GM12891 (cell line): Measurements from ENCODE around the gene CD2BP2.
A peak's percentile ranks its signal among the peaks of the same experiment; 100 is the strongest.

ENCODE experiments used
- DNase-seq: peaks from one replicate; pipeline ENCODE4 v3.0.0; 2011; ENCODE audit warnings: low spot score; ENCODE audit not compliant: insufficient read length
- FAIRE-seq: peaks from 2 replicates; lab custom pipeline; 2011; peaks lifted over from hg19 to GRCh38; lab: Jason Lieb, UNC
- PAX5 ChIP-seq: IDR thresholded peaks from 2 replicates; pipeline ENCODE4 v1.6.1; 2011; ENCODE audit warnings: low read length, moderate library complexity, mild to moderate bottlenecking; ENCODE audit not compliant: insufficient read depth, severe bottlenecking
- POLR2A ChIP-seq: IDR thresholded peaks from 2 replicates; pipeline ENCODE4 v1.6.1; 2011; ENCODE audit warnings: low read depth, low read length, control low read depth
- POLR2AphosphoS5 ChIP-seq: IDR thresholded peaks from 2 replicates; pipeline ENCODE4 v1.6.1; 2011; ENCODE audit warnings: low read depth, low read length, control low read depth
- POU2F2 ChIP-seq: IDR thresholded peaks from 2 replicates; pipeline ENCODE4 v1.6.1; 2011; ENCODE audit warnings: low read depth, mild to moderate bottlenecking, control low read depth, low read length, moderate library complexity
- SPI1 ChIP-seq: IDR thresholded peaks from 2 replicates; pipeline ENCODE4 v1.6.1; 2011; ENCODE audit warnings: low read depth, low read length, control low read depth
- TAF1 ChIP-seq: IDR thresholded peaks from 2 replicates; pipeline ENCODE4 v1.6.1; 2011; ENCODE audit warnings: low read depth, low read length, control low read depth

The CD2BP2 gene

DNA sequence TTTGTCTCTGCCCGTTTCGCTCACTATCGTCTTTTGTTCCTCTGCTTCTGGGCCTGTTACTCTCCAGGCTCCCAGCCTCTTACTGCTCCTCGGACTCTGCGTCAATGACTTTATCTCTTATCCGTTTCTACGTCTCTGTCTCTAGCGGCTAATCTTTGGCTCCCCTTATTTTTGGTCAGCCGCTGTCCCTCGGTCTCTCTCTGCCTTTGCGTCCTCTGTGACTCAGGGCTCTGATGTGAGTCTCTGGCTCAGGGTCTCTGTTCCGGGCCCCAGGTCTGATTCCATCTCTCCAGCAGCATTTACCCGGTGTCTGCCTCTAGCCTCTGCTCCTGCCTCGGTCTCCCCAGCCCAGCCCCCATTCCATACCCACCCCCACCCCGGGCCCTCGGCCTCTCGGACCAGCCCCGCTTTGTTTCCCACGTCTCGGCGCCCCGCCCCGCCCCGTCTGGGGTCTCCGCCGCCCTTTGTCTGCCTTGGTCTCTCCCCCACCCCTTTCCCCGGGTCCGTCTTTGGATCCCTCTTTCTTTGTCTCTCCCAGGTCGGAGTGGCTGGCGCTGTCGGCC is 39.6 kb upstream of the CD2BP2 start:
- DNase-seq, result no peak
- TF ChIP-seq POLR2A (no peak), POLR2AphosphoS5 (no peak), PAX5 (no peak), POU2F2 (no peak), TAF1 (no peak), SPI1 (no peak)
- no peak for FAIRE-seq

DNA sequence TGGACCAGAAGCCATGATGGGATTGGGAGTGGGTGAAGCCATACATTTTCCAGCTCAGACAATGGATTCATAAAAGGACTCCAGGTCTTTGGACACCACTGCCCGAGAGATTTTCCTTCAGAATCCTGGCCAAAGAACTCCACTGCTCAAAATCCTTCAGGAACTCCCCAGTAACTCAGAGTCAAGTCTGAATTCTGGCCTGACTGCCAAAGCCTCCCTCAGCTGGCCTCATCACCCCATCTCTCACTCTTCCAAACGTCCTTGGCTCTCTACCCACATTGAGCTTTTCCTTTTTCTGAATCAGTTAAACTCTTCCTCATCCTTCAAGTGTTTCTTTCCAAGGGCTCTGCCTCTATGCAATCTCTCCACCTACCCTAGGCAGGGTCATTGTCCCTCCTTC is 28.4 kb upstream of the CD2BP2 start:
- FAIRE-seq, result no peak
- no peak for DNase-seq
- TF ChIP-seq TAF1, result no peak
- TF ChIP-seq POLR2AphosphoS5, result no peak
- no peak for TF ChIP-seq POU2F2
- no peak for TF ChIP-seq POLR2A
- TF ChIP-seq SPI1, result no peak
- TF ChIP-seq PAX5, result no peak

GRCh38 chr16:30382111-30382881 is 27.2 kb upstream of the CD2BP2 start, which contains the start of gene SEPTIN1:
Gene SEPTIN1, minus strand, starts transcription at chr16:30382561. Its CDS starts 19 bp downstream, at chr16:30382542.
- DNase-seq, result peak; percentile 59
- peak; percentile 96 for FAIRE-seq
- TF ChIP-seq POLR2A, result peak; percentile 71
- no peak for TF ChIP-seq PAX5
- TF ChIP-seq TAF1, result no peak
- TF ChIP-seq POLR2AphosphoS5, result peak; percentile 48; the same call in 1 of the 2 replicates
- peak; percentile 75 for TF ChIP-seq SPI1
- peak; percentile 34; the same call in 1 of the 2 replicates for TF ChIP-seq POU2F2

GRCh38 chr16:30381291-30382041 is 26.4 kb upstream of the CD2BP2 start:
- FAIRE-seq, result no peak
- DNase-seq, result no peak
- TF ChIP-seq POU2F2 (no peak), TAF1 (no peak), POLR2AphosphoS5 (no peak), SPI1 (0 out of 2 replicates have a peak, but pooled peaks have one; percentile 3)

GRCh38 chr16:30380803-30381208 is 25.7 kb upstream of the CD2BP2 start:
- DNase-seq (no peak), FAIRE-seq (no peak)
- no peak for TF ChIP-seq POLR2AphosphoS5

- DNase-seq (no peak), FAIRE-seq (no peak)
- TF ChIP-seq TAF1 (no peak), POU2F2 (no peak), PAX5 (no peak), POLR2AphosphoS5 (no peak), POLR2A (no peak), SPI1 (no peak)
These were observed 25.1 kb upstream of the CD2BP2 start for GRCh38 chr16:30380072-30380802.

- no peak for TF ChIP-seq POLR2A
- TF ChIP-seq POU2F2, result no peak
- TF ChIP-seq TAF1, result no peak
- TF ChIP-seq POLR2AphosphoS5, result no peak
- TF ChIP-seq PAX5, result no peak
- TF ChIP-seq SPI1, result no peak
- DNase-seq (no peak), FAIRE-seq (no peak)
These were observed 24.2 kb upstream of the CD2BP2 start for GRCh38 chr16:30379158-30379783.

DNA sequence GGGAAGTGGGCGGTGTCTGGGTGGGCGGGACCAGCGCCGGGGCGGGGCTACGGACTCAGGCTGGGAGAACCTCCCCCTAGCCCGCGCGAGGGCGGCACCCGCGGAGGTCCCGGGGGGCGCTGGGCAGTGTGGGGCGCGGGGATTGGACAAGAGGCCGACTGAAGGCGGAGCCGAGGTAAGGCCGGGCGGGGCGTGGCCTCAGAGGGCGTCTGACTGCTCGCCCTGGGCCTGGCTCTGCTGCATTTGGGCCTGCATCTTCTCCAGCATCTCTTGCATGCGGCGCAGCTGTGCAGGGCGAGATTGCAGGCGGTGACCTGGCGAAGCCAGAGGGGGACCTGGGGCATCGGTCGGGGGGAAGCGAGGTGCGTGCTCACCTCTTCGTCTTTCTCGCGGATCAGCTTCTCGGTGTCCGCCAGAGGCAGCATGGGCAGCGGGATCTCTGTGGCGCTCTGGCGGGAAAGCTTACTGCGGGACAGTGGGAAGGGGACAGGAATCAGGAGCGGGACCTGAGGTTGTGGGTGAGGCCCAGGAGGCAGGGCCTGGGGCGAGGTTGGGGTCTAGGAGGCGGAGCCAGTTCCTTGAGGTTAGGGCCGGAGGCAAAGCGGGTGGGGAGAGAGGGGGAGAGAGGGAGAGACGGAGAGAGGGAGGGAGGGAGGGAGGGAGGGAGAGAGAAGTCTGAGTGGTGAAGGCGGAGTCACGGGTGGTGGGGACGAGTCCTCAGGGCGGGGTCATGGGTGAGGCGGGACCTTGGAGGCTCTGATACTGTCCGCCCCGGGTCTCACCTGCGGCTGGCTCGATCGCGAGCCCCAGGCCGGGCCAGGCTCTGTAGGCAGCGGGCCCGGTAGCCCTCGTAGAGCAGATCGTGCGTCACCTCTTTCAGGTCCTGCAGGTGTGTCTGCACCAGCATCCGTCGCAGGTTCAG is 23.4 kb upstream of the CD2BP2 start:
- DNase-seq (peak; percentile 98), FAIRE-seq (peak; percentile 97)
- peak; percentile 18; the same call in 1 of the 2 replicates for TF ChIP-seq POLR2A
- no peak for TF ChIP-seq SPI1
- TF ChIP-seq TAF1, result 0 out of 2 replicates have a peak, but pooled peaks have one; percentile 3
